ENCODE measurements around the gene ST8SIA6.

DNA sequence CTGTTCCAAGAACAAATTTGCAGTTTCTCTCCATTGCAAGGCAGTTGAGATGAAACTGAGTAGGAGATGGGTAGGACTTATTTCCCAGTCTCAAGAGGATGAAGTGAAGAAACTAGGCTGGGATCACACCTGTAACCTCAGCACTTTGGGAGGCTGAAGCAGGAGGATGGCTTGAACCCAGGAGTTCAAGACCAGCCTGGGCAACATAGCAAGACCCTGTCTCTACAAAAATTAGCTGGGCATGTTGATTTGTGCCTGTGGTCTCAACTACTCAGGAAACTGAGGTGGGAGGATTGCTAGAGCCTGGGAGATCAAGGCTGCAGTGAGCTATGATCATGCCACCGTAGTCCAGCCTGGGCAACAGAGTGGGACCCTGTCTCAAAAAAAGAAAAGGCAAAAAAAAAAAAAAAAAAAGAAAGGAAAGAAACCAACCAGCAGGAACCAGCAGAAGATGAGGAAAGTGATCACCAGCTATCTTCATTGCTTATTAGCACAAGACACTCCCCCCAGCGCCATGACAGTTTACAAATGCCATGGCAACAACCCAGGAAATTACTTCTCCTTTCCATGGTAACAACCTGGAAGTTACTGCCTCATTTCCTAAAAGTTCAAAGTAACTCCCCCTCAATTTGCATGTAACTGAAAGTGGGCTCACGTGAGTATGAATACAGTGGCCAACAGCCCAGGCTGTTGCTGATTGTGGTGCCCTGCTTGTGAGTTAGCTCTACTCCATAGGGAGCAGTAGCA is 18.3 kb upstream of the ST8SIA6 start:
- TF ChIP-seq, protein P1, sequence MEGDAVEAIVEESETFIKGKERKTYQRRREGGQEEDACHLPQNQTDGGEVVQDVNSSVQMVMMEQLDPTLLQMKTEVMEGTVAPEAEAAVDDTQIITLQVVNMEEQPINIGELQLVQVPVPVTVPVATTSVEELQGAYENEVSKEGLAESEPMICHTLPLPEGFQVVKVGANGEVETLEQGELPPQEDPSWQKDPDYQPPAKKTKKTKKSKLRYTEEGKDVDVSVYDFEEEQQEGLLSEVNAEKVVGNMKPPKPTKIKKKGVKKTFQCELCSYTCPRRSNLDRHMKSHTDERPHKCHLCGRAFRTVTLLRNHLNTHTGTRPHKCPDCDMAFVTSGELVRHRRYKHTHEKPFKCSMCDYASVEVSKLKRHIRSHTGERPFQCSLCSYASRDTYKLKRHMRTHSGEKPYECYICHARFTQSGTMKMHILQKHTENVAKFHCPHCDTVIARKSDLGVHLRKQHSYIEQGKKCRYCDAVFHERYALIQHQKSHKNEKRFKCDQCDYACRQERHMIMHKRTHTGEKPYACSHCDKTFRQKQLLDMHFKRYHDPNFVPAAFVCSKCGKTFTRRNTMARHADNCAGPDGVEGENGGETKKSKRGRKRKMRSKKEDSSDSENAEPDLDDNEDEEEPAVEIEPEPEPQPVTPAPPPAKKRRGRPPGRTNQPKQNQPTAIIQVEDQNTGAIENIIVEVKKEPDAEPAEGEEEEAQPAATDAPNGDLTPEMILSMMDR (IDR thresholded peaks at IDR 0.05) = no peak
- no peak for TF ChIP-seq EZH2 (IDR thresholded peaks at IDR 0.05)
- no peak for TF ChIP-seq EZH2phosphoT487 (IDR thresholded peaks at IDR 0.05)
